DND-41 (cell line): ENCODE measurements around the gene SPTLC2.

Experiments
- CTCF ChIP-seq: IDR thresholded peaks from 2 replicates; pipeline ENCODE4 v1.5.1; 2012; ENCODE audit warnings: borderline replicate concordance, low read length, moderate library complexity, mild to moderate bottlenecking; ENCODE audit not compliant: poor library complexity, severe bottlenecking; ENCODE audit errors: extremely low read depth
- EZH2 ChIP-seq: IDR thresholded peaks from 3 replicates; pipeline ENCODE4 v1.6.1; 2012; ENCODE audit warnings: borderline replicate concordance, low read depth, mild to moderate bottlenecking, moderate library complexity, low read length, inconsistent platforms; ENCODE audit not compliant: severe bottlenecking

- TF ChIP-seq CTCF (no peak), EZH2 (no peak)
Observed at GRCh38 chr14:77562681-77563080, 53.8 kb downstream of the SPTLC2 start.
